GM20431 (cell line): ENCODE measurements around the gene ZPBP2.

Experiments
- in situ Hi-C: fragments of 300-500 bp; cut with MseI, MboI; formaldehyde crosslinking; loops from one replicate; pipeline ENCODE4 v1.15.0; 2020; ENCODE audit warnings: low sequenced_read_pairs; ENCODE audit not compliant: unreplicated experiment

ZPBP2 gene

DNA sequence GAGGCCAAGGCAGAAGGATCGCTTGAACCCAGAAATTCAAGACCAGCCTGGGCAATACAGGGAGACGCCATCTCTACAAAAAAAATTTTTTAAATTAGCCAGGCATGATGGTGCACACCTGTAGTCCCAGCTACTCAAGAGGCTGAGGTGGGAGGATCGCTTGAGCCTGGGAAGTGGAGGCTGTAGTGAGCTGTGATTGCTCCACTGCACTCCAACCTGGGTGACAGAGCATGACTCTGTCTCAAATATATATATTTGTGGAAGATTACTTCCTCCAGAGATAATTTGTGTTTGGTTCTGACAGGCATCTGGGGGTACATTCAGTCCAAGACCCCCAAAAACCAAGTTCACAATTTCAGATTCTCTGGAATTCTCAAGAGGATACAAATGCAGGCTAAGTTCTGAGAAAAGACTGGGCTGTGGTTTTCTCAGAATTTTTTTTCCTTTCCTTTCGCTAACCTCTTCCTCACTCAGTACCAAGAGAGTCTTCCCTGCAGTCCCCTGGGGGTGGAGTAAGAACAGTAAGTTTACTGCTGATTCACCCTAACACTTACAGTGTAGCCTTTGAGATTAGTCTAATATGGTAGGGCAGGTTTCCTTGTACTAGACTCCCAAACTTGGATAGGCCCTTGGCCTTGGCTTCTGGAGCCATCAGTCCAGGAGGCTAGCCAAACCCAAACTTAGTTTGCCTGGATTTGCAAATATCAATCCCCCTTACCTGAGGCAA is 35.3 kb downstream of the ZPBP2 start:
- in situ Hi-C loops = no loop called here

GRCh38 chr17:39904990-39905288 is 36.9 kb downstream of the ZPBP2 start:
- in situ Hi-C loops = no loop called here

GRCh38 chr17:39908789-39909352 is 40.9 kb downstream of the ZPBP2 start:
- in situ Hi-C loops = no loop called here

GRCh38 chr17:39913989-39914388 is 46.0 kb downstream of the ZPBP2 start:
- in situ Hi-C loops = no loop called here

DNA sequence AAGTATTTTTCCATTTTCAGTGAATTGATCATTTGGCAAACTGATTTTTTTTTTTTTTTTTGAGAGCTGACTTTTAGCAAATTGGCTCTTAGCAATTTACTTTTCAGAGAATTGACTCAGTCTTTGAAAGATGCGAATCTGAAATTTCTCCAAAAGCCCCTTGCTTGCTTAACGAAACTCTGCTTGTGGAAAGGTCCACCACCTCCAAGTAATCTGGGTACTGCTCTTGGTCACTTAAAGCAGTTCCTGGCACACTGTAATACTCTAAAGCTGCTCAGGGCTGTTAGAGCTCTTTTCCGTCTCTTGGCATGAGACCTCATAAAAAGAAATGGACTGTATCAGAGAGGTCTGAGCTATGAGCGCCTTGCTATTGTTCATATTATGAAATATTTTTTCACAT is 47.6 kb downstream of the ZPBP2 start:
- in situ Hi-C loops = no loop called here

DNA sequence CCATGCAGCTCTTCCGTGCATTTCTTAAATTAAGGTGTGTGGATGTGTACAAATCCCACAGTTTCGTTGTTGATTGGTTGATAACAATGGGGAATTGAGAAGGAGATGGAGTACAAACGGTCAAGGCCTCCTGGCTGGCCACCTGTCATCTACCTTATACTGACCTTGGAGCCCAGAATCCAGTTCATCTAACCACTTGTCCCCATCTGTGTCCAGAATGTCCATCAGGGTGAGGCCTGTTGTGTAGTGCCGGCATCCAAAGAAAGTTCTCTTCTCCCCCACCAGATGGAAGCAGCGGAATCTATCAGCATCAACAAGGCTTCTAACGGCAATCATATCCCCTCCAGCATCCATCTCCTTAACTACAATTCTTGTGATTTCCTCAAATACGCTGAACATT is 48.9 kb downstream of the ZPBP2 start:
- in situ Hi-C loops = no loop called here

DNA sequence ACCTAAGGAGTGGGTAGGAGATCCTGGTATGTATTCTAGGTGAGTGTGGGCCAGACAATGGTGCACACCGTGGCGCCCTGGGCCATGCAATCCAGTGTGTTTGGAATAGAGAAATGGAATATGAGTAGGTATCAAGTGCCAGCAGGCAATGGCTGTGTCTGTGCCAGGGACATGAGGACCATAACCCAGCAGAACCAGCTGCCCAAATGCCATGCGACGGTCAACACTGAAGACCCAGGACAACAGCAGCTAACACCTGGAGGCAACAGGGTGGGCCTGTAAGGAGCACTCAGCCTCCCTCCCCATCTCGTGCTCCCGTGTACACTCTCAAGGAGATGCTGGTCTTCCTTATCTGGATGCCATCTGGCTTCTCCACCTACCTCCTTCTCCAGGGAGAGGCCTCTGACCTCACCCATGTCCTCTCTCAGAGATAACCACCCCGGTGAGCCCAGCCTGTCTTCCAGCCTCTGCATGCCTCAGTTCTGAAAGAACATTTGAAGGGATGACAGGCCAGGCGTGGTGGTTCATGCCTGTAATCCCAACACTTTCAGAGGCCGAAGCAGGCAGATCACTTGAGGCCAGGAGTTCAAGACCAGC is 51.2 kb downstream of the ZPBP2 start:
- in situ Hi-C loops = no loop called here

DNA sequence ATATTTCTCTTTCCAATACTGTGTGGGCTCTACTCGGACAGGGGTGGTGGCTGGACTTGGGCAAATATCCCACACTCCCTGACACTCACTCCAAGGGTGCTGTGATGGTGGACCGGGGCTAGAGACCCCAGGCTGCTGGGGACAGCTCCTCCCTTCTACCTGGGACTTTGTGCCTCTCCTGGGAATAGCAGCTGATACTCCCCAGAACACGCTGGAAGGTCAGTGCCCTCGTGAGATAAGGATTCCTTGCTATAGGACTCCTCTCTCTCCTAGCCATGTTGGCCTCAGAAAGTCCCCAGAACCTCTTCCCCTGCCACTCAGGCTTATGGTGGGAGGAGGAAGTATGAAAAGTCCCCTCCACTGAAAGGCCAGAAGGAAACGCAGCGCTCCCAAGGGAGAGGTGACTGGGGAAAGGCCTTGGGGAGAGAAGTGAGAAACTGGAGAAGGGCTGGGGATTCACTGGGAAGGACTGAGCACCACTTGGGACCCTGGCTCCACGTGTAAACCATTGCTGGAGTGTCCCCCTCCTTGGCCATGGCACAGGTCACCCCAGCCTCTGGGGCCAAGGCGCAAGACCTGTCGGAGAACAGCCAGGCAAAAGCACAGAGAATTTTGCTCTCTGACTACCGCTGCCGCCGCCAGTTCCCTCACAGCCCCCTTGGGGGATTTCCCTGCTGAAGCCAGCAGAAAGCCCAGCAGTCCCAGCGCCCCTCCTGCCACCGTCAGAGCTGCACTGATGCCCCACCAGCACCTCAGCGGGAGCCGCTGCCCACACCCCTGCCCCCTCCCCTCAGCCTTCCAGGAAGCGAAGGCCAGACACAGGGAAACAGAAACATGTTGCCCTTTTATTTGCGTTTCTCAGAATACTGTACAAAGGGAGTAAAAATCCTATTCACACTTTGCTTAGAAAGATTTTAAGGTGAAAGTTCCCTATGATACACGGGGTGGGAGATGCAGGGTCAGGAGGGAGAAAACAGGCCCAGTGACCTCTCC is 52.5 kb downstream of the ZPBP2 start:
- in situ Hi-C loops = no loop called here

GRCh38 chr17:39921323-39921722 is 53.3 kb downstream of the ZPBP2 start:
- in situ Hi-C loops = no loop called here

GRCh38 chr17:39922006-39922405 is 54.0 kb downstream of the ZPBP2 start:
- in situ Hi-C loops = no loop called here

GRCh38 chr17:39923230-39923629 is 55.2 kb downstream of the ZPBP2 start:
- in situ Hi-C loops = no loop called here

DNA sequence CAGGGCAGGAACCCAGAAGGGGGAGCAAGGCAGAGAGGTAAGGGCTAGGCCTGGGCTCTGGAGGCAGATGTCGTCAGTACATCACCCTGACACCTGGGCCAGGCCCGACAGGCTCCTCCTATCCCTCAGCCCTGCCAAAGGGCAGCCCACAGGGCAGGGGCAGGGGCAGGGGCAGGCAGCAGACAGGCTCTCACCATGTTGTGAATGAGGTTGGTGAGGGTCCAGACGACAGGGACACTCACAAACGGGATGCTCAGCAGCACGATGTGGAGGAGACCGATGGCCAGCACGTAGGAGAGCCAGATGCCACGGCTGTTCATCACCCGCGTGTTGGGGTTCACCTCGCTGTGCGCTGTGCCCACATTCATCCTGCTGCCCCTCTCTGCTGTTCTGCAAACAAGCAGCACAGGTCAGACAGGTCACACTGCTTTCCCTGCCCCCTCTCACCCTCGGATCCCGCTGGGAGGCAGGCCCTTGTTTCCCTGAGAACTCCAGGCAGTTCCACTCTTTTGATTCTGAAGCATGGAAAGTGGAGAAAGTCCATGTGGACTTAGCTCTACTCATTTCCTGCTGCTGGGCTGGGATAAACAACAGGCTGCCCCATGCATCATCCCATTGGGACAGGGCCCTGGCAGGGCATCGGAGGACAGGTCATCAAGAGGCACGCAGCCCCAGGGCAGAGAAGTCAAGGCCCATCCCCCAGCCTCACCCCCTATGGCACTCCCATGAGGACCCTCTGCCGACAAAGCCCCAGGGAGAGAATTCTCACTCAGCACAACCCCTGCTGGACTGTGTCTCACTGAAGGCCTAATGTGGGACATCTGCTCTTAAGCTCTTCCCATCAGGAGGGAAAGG is 56.1 kb downstream of the ZPBP2 start:
- in situ Hi-C loops = no loop called here

- in situ Hi-C loops = no loop called here
These were observed 56.7 kb downstream of the ZPBP2 start for GRCh38 chr17:39924691-39925055.

- in situ Hi-C loops = no loop called here
These were observed 57.5 kb downstream of the ZPBP2 start for GRCh38 chr17:39925282-39926134.

DNA sequence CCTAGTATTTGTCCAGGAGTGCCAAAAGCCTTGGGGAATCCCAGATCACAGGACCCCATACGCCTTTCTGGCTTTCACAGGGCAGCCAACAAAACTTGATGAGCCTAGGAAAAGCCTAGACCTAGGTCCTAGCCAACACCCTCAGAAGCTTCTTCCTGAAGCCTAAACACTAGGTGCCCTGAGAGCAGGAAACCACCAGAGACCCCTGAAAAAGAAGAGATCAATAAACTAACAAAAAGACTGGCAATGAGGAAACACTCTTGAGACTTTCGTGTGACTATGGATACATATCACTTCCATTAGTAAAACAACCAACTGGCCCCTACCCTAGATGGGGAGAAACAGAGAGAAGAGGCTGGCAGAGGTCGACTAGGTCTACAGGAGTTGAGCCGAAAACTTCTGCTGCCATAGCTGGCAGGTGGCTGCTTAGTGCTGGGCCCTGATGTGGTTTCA is 58.2 kb downstream of the ZPBP2 start:
- in situ Hi-C loops = no loop called here

GRCh38 chr17:39926588-39927100 is 58.6 kb downstream of the ZPBP2 start:
- in situ Hi-C loops = no loop called here
